T-helper 9 cell (primary cell): ENCODE results near the gene SDHB.
A peak's percentile ranks its signal among the peaks of the same experiment; 100 is the strongest.

ENCODE experiments used
- DNase-seq: peaks from one replicate; pipeline ENCODE4 v3.0.0-alpha.2; 2020
- total RNA-seq, 2 donors: gene quantifications; one replicate each; lab custom pipeline; 2026; lab: John Stamatoyannopoulos, UW

The SDHB gene
- 36.2 to 66.7 reads per million in 2 donors for total RNA-seq

- DNase-seq: peak; percentile 97
Observed at GRCh38 chr1:17053685-17054410, at the start of gene SDHB. TSS of gene SDHB (minus strand) at chr1:17054032. CDS start at chr1:17054019, 13 bp downstream.

GRCh38 chr1:17102232-17102631 is 48.4 kb upstream of the SDHB start:
- no peak for DNase-seq

- DNase-seq: no peak
Observed at GRCh38 chr1:17101261-17101660, 47.4 kb upstream of the SDHB start.

- no peak for DNase-seq
Observed at GRCh38 chr1:17099616-17100340, 45.9 kb upstream of the SDHB start.

- DNase-seq: no peak
Observed at GRCh38 chr1:17098446-17099317, 44.9 kb upstream of the SDHB start.

GRCh38 chr1:17097787-17098186 is 44.0 kb upstream of the SDHB start:
- DNase-seq: no peak

GRCh38 chr1:17097147-17097546 is 43.3 kb upstream of the SDHB start:
- no peak for DNase-seq

- no peak for DNase-seq
Observed at GRCh38 chr1:17096584-17096983, 42.8 kb upstream of the SDHB start.

- no peak for DNase-seq
Observed at GRCh38 chr1:17095141-17095540, 41.3 kb upstream of the SDHB start.

- DNase-seq: no peak
Observed at GRCh38 chr1:17094664-17095063, 40.8 kb upstream of the SDHB start.

GRCh38 chr1:17093822-17094393 is 40.1 kb upstream of the SDHB start:
- no peak for DNase-seq

- DNase-seq: no peak
Observed at GRCh38 chr1:17091252-17091651, 37.4 kb upstream of the SDHB start.

- no peak for DNase-seq
Observed at GRCh38 chr1:17089506-17089905, 35.7 kb upstream of the SDHB start.

GRCh38 chr1:17086751-17087150 is 32.9 kb upstream of the SDHB start:
- no peak for DNase-seq

GRCh38 chr1:17084787-17085186 is 31.0 kb upstream of the SDHB start:
- no peak for DNase-seq

- no peak for DNase-seq
Observed at GRCh38 chr1:17082761-17083160, 28.9 kb upstream of the SDHB start.

- DNase-seq: no peak
Observed at GRCh38 chr1:17081439-17081838, 27.6 kb upstream of the SDHB start.

GRCh38 chr1:17080880-17081279 is 27.0 kb upstream of the SDHB start:
- DNase-seq: no peak

GRCh38 chr1:17080085-17080759 is 26.4 kb upstream of the SDHB start:
- DNase-seq: no peak

- no peak for DNase-seq
Observed at GRCh38 chr1:17078991-17079868, 25.4 kb upstream of the SDHB start.
